GM10266 (cell line): ENCODE measurements around the gene VWC2L.

Experiments used
- DNase-seq: peaks from one replicate; pipeline ENCODE4 v3.0.0; 2012; ENCODE audit errors: extremely low spot score
- CTCF ChIP-seq: IDR thresholded peaks from 2 replicates; pipeline ENCODE4 v1.5.1; 2012; ENCODE audit warnings: mild to moderate bottlenecking, low read depth; ENCODE audit not compliant: control insufficient read depth, insufficient read depth; ENCODE audit errors: missing control alignments

Gene VWC2L

GRCh38 chr2:214577769-214578168, 166.9 kb downstream of the VWC2L start:
- no peak for DNase-seq
- TF ChIP-seq CTCF = no peak

GRCh38 chr2:214578442-214578841, 167.6 kb downstream of the VWC2L start:
- DNase-seq = no peak
- TF ChIP-seq CTCF = no peak

GRCh38 chr2:214579035-214579434, 168.2 kb downstream of the VWC2L start:
- no peak for TF ChIP-seq CTCF
- DNase-seq = no peak

GRCh38 chr2:214587442-214587841, 176.6 kb downstream of the VWC2L start:
- no peak for TF ChIP-seq CTCF
- DNase-seq = no peak

- no peak for DNase-seq
- TF ChIP-seq CTCF = no peak
Observed at GRCh38 chr2:214591366-214591765, 180.5 kb downstream of the VWC2L start.

GRCh38 chr2:214592011-214592410, 181.2 kb downstream of the VWC2L start:
- no peak for TF ChIP-seq CTCF
- no peak for DNase-seq

- no peak for TF ChIP-seq CTCF
- DNase-seq = no peak
Observed at GRCh38 chr2:214593727-214594126, 182.9 kb downstream of the VWC2L start.
